ENCODE results near the gene SHISA3. TPM values are rescaled to one million over a fixed set of nuclear protein-coding genes. Genes with fewer than 3 reads are reported as not detected.

Gene SHISA3
- total and polyA plus RNA-seq, 2 of the 13 experiments (the other 11 are each of a cell fraction or from before 2014, with no cell fraction given) = not detected

DNA sequence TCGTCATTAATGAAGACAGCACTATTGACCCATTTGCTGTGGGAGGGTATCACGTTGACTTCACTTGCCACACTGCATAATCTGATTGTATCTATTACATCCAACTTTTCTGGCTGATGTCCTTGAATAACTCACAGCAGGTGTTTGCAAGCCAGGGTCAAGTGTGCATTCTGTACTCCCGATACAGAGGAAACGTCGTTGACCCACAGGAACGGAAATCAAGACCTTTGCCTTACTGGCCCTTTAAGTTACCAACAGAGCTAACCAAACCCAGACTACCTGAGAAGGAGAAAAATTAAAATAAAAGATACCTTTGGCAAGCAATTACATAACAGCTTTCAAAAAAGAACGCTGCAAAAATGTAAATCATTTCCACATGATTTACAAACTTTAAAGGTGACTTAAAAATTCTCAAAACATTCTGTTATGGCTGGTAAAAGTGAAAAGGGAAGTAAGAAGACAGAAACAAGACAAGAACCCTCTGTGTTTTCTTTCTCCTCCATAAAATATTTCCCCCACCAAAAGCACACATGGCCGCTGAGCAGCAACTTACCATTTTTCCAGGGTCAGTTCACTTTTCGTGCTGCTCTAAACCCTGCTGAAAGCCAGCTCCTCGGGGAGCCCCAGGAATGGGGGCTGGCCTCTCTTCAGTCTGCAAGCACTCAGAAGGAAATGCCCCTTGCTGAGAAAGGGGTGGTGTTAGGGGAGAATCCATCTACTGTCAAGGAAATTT, 6.5 kb upstream of the SHISA3 start (continued):
- no peak for TF ChIP-seq NR2C2 (CRISPR knock-in tag; IDR thresholded peaks at IDR 0.05; ENCODE audit: borderline replicate concordance)
- no peak for TF ChIP-seq CCAR2 (optimal IDR thresholded peaks at IDR 0.05; ENCODE audit: low read depth, low read length)
- no peak for TF ChIP-seq NR2F6 (IDR thresholded peaks at IDR 0.05)
- no peak for TF ChIP-seq NR2F6 (CRISPR knock-in tag; IDR thresholded peaks at IDR 0.05)
- TF ChIP-seq ZNF343 (CRISPR knock-in tag; IDR thresholded peaks at IDR 0.05) = no peak
- TF ChIP-seq HMG20B (CRISPR knock-in tag; conservative IDR thresholded peaks at IDR 0.05) = no peak
- no peak for TF ChIP-seq KAT2B (IDR thresholded peaks at IDR 0.05; ENCODE audit: borderline replicate concordance, low read depth, low read length)
- TF ChIP-seq ZFY (CRISPR knock-in tag; IDR thresholded peaks at IDR 0.05) = no peak

DNA sequence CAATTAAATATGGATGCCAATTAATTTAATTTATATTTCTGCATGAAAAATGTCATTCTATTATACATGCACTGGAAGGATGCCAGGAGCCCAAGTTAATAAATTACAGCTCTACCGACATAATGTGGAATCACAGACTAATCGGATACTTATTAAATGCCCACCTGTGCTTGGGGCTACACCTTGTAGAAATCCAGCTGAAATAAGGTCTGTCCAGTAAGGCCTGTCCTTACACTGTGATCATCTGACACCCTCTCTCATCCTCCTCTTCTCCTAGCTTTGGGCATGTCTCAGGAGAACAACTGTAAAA, 6.0 kb upstream of the SHISA3 start:
- H3K27me3 ChIP-seq (ENCODE audit: control insufficient read depth in 1 of 2, insufficient read depth in 2 of 2, low read length in 2 of 2) = peaks cover 0 to 5% of the 10 kb centered on the region in 2 experiments; a peak in 3 of 5 replicates
- no peak overlapping the region for H3K27ac ChIP-seq (ENCODE audit: extremely low read length, insufficient read depth, low read length)
- no peak for ATAC-seq
- ChIA-PET CTCF (ENCODE audit: low intra/inter-chr PET ratio, low total read pairs) (no interaction called here), POLR2A (no interaction called here)
- H3K4me3 ChIP-seq (replicated peaks in 1 of 3; ENCODE audit: insufficient read depth in 1 of 3, low read depth in 2 of 3, low read length in 3 of 3) = no peak overlapping the region
- in situ Hi-C loops (cut with HindIII; ENCODE audit: extremely low pct_ligation_motif_present, low pct_unique_long_range_greater_than_20kb) (no loop called here), intact Hi-C loops (cut with micrococcal nuclease; ENCODE audit: unreplicated experiment) (no loop called here)
- H3K4me2 ChIP-seq (ENCODE audit: low read depth, low read length) = no peak overlapping the region
- no peaks in the 10 kb centered on the region for H3K9me3 ChIP-seq (ENCODE audit: low read length)
- no peaks in the 10 kb centered on the region for H3K36me3 ChIP-seq (replicated peaks in 1 of 2; ENCODE audit: control insufficient read depth in 1 of 2, insufficient read depth in 2 of 2, low read length in 2 of 2)
- FAIRE-seq = no peak
- WGBS (ENCODE audit: low lambda C conversion rate) = 77% methylated on average over 2 of the region's 2 CpGs
- H3K9ac ChIP-seq (ENCODE audit: insufficient read depth, low read depth, low read length) = no peak overlapping the region
- no peak overlapping the region for H2AFZ ChIP-seq (ENCODE audit: low read length)
- no TSS peak for BruUV-seq (replicated peaks)
- no peak for DNase-seq (ENCODE audit: low spot score)
- H3K4me1 ChIP-seq (ENCODE audit: insufficient read depth, low read length) = no peaks in the 10 kb centered on the region
- no peaks in the 10 kb centered on the region for H3K79me2 ChIP-seq (ENCODE audit: insufficient read depth, low read length)
- no peak for TF ChIP-seq IRF9 (CRISPR knock-in tag; IDR thresholded peaks at IDR 0.05; ENCODE audit: borderline replicate concordance)
- no peak for TF ChIP-seq ZNF235 (CRISPR knock-in tag; IDR thresholded peaks at IDR 0.05; ENCODE audit: borderline replicate concordance)
- TF ChIP-seq BORCS8-MEF2B (CRISPR knock-in tag; IDR thresholded peaks at IDR 0.05) = no peak
- no peak for TF ChIP-seq NKX3-1 (CRISPR knock-in tag; IDR thresholded peaks at IDR 0.05)
- TF ChIP-seq MAFF (IDR thresholded peaks at IDR 0.05; ENCODE audit: low read depth, low read length) = no peak
- no peak for TF ChIP-seq NR2C2 (CRISPR knock-in tag; IDR thresholded peaks at IDR 0.05; ENCODE audit: borderline replicate concordance)
- no peak for TF ChIP-seq ZNF713 (CRISPR knock-in tag; IDR thresholded peaks at IDR 0.05)
- no peak for TF ChIP-seq RARG (CRISPR knock-in tag; IDR thresholded peaks at IDR 0.05; ENCODE audit: low read depth)
- TF ChIP-seq PREB (CRISPR knock-in tag; IDR thresholded peaks at IDR 0.05) = no peak
- no peaks in the 10 kb centered on the region for H4K20me1 ChIP-seq (ENCODE audit: insufficient read depth, low read length)

Measured in HepG2 (cell line).